GM23248 (cell line): Measurements from ENCODE around the gene SPTBN4.

Source experiments
- EZH2 ChIP-seq: fragments of 200-600 bp; sonication (generic); IDR thresholded peaks from 2 replicates; pipeline ENCODE4 v1.6.1; 2018; ENCODE audit warnings: antibody characterized with exemption, mild to moderate bottlenecking; ENCODE audit not compliant: insufficient read depth, poor library complexity, severe bottlenecking
- EZH2phosphoT487 ChIP-seq: fragments of 200-600 bp; sonication (generic); IDR thresholded peaks from 2 replicates; pipeline ENCODE4 v1.6.1; 2018; ENCODE audit warnings: antibody characterized with exemption, moderate library complexity, mild to moderate bottlenecking, low read depth; ENCODE audit not compliant: insufficient read depth

- TF ChIP-seq EZH2phosphoT487 (no peak), EZH2 (no peak)
Measured at GRCh38 chr19:40420766-40421765, 45.7 kb upstream of the SPTBN4 start.
